ENCODE results near the gene PPARD. TPM values are rescaled to one million over a fixed set of nuclear protein-coding genes. Genes with fewer than 3 reads are reported as not detected.
A peak's percentile ranks its signal among the peaks of the same experiment; 100 is the strongest.

Gene PPARD
- total RNA-seq, 2 experiments from 2014 or later, result 6.1 to 11.9 TPM

GRCh38 chr6:35311390-35312075 lies 30.8 kb upstream of the PPARD start:
- BruUV-seq (replicated peaks), result no TSS peak
- CTCF ChIA-PET (ENCODE audit: unreplicated experiment), result interaction anchor here (1.0 kb wide), 1 partner anchor 13 kb away, joined by 5 read pairs; no protein-coding TSS in a partner anchor
- Histone ChIP-seq H3K9me3 (ENCODE audit: low read length) (no peaks in the 10 kb centered on the region), H3K4me3 (ENCODE audit: low read depth, low read length, poor library complexity, severe bottlenecking) (peak overlapping the region; percentile 49), H3K4me2 (ENCODE audit: low read length) (peak overlapping the region; percentile 89), H4K20me1 (ENCODE audit: insufficient read depth, low read length) (no peaks in the 10 kb centered on the region), H3K27ac (ENCODE audit: low read depth, low read length, poor library complexity, severe bottlenecking) (peak overlapping the region; percentile 78), H3K79me2 (ENCODE audit: insufficient read depth, low read depth, low read length) (no peaks in the 10 kb centered on the region), H3K4me1 (ENCODE audit: insufficient read depth, low read length, poor library complexity, severe bottlenecking) (peaks cover 44% of the 10 kb centered on the region), H3K36me3 (ENCODE audit: insufficient read depth, low read length) (peaks cover 30% of the 10 kb centered on the region), H2AFZ (ENCODE audit: low read length) (peak overlapping the region; percentile 60; the same call in 1 of the 2 replicates), H3K9me2 (ENCODE audit: insufficient read depth, low read length) (no peaks in the 10 kb centered on the region)
- DNase-seq (ENCODE audit: low spot score), result peak; percentile 82
- intact Hi-C loops (cut with micrococcal nuclease; ENCODE audit: unreplicated experiment), result no loop called here
- TF ChIP-seq CTCF (conservative IDR thresholded peaks at IDR 0.05; ENCODE audit: low read length) (no peak), EZH2phosphoT487 (IDR thresholded peaks at IDR 0.05; ENCODE audit: borderline replicate concordance, low read depth, low read length) (no peak)
- POLR2A ChIA-PET, result interaction anchor here (0.9 to 1.9 kb wide), 4 partner anchors 9 to 17 kb away, joined by 3 to 8 read pairs (median 4); partner anchors contain the start of gene DEF6

GRCh38 chr6:35312076-35312800 lies 30.1 kb upstream of the PPARD start:
- peaks cover 37% of the 10 kb centered on the region for H3K36me3 ChIP-seq (ENCODE audit: insufficient read depth, low read length)
- H3K79me2 ChIP-seq (ENCODE audit: insufficient read depth, low read depth, low read length), result no peaks in the 10 kb centered on the region
- intact Hi-C loops (cut with micrococcal nuclease; ENCODE audit: unreplicated experiment), result no loop called here
- no peaks in the 10 kb centered on the region for H4K20me1 ChIP-seq (ENCODE audit: insufficient read depth, low read length)
- TF ChIP-seq CTCF (conservative IDR thresholded peaks at IDR 0.05; ENCODE audit: low read length) (peak; percentile 46; the same call in 1 of the 2 replicates), EZH2phosphoT487 (IDR thresholded peaks at IDR 0.05; ENCODE audit: borderline replicate concordance, low read depth, low read length) (no peak)
- no peaks in the 10 kb centered on the region for H3K9me3 ChIP-seq (ENCODE audit: low read length)
- no peaks in the 10 kb centered on the region for H3K9me2 ChIP-seq (ENCODE audit: insufficient read depth, low read length)
- DNase-seq (ENCODE audit: low spot score), result no peak
- BruUV-seq (replicated peaks), result no TSS peak
- peak overlapping the region; percentile 60; the same call in 1 of the 2 replicates for H2AFZ ChIP-seq (ENCODE audit: low read length)
- peak overlapping the region; percentile 89 for H3K4me2 ChIP-seq (ENCODE audit: low read length)
- H3K4me3 ChIP-seq (ENCODE audit: low read depth, low read length, poor library complexity, severe bottlenecking), result peak overlapping the region; percentile 49
- ChIA-PET POLR2A (interaction anchor here (0.9 to 1.9 kb wide), 2 partner anchors 9 to 14 kb away, joined by 3 to 8 read pairs; no protein-coding TSS in a partner anchor), CTCF (ENCODE audit: unreplicated experiment) (no interaction called here)
- H3K4me1 ChIP-seq (ENCODE audit: insufficient read depth, low read length, poor library complexity, severe bottlenecking), result peaks cover 44% of the 10 kb centered on the region
- peak overlapping the region; percentile 78 for H3K27ac ChIP-seq (ENCODE audit: low read depth, low read length, poor library complexity, severe bottlenecking)

All from OCI-LY7 (cell line).